ENCODE data around the gene CFAP47. TPM values are rescaled to one million over a fixed set of nuclear protein-coding genes. Genes with fewer than 3 reads are reported as not detected.
"Not testable (repeated sequence)": the region's sequence is repeated elsewhere in the genome, so short reads cannot be mapped to it uniquely, and the experiment has no call there.

The CFAP47 gene
- total RNA-seq, 4 donors from 2014 or later = 0.09 TPM; not detected in 3

DNA sequence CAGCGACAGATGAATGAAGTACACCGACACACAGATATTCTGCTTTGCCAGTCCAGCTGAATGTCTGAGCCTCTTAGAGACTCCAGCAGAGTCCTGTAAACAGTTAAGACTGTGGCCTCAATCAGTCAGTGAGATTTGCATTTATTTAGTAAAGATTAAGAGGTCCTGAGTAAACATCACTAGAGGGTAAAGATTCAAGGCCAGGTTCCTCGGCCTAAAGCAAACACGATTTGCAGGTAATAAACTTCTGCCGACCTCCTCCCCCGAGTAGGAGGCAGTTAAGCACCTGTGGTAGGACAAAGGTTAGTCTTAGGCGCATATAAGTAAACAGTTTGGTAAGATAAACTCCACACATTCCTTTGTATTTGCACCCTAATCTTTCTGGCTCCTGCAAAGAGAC is 99.6 kb downstream of the CFAP47 start:
- TF ChIP-seq, protein P1, sequence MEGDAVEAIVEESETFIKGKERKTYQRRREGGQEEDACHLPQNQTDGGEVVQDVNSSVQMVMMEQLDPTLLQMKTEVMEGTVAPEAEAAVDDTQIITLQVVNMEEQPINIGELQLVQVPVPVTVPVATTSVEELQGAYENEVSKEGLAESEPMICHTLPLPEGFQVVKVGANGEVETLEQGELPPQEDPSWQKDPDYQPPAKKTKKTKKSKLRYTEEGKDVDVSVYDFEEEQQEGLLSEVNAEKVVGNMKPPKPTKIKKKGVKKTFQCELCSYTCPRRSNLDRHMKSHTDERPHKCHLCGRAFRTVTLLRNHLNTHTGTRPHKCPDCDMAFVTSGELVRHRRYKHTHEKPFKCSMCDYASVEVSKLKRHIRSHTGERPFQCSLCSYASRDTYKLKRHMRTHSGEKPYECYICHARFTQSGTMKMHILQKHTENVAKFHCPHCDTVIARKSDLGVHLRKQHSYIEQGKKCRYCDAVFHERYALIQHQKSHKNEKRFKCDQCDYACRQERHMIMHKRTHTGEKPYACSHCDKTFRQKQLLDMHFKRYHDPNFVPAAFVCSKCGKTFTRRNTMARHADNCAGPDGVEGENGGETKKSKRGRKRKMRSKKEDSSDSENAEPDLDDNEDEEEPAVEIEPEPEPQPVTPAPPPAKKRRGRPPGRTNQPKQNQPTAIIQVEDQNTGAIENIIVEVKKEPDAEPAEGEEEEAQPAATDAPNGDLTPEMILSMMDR (IDR thresholded peaks at IDR 0.05) = no peak
- DNase-seq (ENCODE audit: low spot score) (no peak), ATAC-seq (ENCODE audit: low FRiP score) (no peak)

DNA sequence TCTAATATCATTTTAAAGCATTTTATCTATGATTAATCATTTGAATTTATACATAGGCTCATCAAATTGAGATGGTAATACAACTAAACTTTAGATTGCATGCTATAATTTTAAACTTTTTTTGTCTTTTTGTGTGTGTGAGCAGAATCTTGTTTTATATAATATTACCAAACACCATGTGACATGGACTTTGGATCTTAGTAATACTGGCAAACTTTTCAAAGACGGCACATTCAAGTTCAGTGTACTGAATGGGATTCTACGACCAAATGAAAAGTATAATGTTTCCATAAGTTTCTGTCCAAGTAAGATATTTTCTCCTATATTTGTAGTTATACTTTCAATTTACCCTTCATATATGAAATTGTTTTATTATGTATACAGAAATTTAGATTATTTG is 116.0 kb downstream of the CFAP47 start:
- DNase-seq (ENCODE audit: low spot score) (no peak), ATAC-seq (ENCODE audit: low FRiP score) (no peak)
- TF ChIP-seq, protein P1 (IDR thresholded peaks at IDR 0.05) = no peak

DNA sequence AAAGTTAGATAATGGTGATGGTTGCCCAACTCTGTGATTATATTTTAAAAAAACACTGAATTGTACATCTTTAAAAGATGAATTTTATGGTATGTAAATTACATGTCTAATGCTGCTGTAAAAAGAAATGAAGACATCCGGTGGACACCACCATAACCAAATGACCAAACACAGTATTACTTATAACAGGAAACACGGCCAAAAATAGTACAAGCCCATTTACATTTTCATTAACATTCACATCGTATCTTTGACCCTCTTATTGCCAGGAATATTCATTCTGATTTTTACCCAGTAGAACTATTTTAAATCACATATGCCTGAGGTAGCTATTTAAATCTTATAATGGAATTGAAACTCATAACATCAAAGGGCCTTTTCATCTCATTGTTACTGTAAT is 143.2 kb downstream of the CFAP47 start:
- no peak for DNase-seq (ENCODE audit: low spot score)
- TF ChIP-seq, protein P1 (IDR thresholded peaks at IDR 0.05) = no peak
- no peak for ATAC-seq (ENCODE audit: low FRiP score)

DNA sequence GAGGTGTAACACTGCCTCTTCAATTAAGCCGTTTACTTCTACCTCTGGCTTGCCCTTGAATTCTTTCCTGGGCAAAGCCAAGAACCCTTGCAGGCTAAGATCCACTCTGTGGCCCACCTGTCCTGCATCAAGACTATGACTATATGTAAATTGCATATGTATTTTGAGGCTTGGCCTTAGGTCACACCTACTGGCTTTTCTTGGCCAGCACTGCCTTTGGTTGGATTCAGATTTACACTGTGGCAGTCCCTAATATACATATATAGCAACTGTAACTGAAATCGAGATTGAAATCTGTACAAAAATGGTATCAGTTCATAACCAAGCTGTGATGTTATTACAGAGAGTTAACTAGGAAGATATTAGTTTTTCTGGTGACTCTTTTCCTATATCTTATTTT is 151.5 kb downstream of the CFAP47 start:
- DNase-seq (ENCODE audit: low spot score) = no peak
- TF ChIP-seq, protein P1 (IDR thresholded peaks at IDR 0.05) = no peak
- no peak for ATAC-seq (ENCODE audit: low FRiP score)

DNA sequence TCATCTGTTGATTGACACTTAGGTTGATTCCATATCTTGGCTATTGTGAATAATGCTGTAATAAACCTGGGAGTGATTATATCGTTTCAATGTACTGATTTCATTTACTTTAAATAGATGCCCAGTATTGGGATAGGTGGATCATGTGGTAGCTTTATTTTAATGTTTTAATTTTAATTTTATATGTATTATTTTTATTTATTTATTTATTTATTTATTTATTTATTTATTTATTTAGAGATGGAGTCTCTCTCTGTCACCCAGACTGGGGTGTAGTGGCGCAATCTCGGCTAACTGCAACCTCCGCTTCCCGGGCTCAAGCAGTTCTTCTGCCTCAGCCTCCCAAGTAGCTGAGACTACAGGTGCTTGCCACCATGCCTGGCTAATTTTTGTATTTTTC is 155.5 kb downstream of the CFAP47 start:
- not testable (repeated sequence) for DNase-seq (ENCODE audit: low spot score); ATAC-seq (ENCODE audit: low FRiP score)

DNA sequence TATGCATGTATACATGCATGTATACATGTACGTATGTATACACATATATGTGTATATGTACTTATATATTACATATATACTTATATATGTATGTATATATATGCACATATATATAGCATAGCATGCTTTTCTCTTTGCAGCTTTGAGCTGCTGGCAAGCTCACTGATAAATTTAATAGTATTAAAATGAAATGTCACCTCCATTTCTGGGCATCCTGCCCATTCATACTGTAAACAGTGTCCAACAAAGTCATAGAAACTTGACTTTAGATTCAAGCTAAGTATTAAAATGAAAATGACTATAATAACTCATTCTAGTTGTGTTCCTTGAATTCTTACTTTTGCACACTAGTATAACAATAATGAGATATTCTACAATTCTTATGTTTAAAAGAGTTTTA is 163.7 kb downstream of the CFAP47 start:
- DNase-seq (ENCODE audit: low spot score) (no peak), ATAC-seq (ENCODE audit: low FRiP score) (no peak)
- TF ChIP-seq, protein P1 (IDR thresholded peaks at IDR 0.05) = no peak

DNA sequence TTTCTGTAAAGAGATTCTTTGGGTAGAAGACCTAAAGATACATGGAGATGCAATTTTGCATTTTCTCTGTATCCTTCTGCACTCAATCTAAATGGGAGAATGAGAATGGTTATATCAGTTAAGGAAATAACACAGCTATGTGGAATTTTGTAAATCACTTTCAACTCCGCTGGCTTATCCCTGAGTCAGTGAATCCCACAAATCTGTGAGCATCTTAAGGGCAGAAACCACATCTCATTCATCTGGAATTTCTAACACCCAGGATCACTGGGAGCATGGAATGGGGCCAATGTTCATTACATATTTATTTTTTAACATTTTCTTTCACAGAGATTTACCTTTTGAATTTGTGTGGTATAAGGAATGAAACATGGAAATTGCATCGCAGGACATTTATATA is 167.8 kb downstream of the CFAP47 start:
- no peak for ATAC-seq (ENCODE audit: low FRiP score)
- DNase-seq (ENCODE audit: low spot score) = no peak
- TF ChIP-seq, protein P1 (IDR thresholded peaks at IDR 0.05) = no peak

DNA sequence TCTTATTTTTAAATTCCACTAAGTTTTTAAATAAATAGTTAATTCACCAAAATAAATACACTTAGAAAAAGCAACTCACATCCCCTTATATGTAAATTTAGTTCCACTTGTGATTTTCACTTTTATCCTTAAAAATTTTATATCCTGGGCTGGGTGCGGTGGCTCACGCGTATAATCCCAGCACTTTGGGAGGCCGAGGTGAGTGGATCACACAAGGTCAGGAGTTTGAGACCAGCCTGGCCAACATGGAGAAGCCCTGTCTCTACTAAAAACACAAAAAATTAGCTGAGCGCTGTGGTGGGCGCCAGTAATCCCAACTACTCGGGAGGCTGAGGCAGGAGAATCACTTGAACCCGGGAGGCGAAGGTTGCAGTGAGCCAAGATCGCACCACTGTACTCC is 169.4 kb downstream of the CFAP47 start:
- not testable (repeated sequence) for DNase-seq (ENCODE audit: low spot score); ATAC-seq (ENCODE audit: low FRiP score)
